H1 (cell line): Measurements from ENCODE around the gene FAM90A1. TPM values are rescaled to one million over a fixed set of nuclear protein-coding genes. Genes with fewer than 3 reads are reported as not detected.
"Not testable (repeated sequence)": the region's sequence is repeated elsewhere in the genome, so short reads cannot be mapped to it uniquely, and the experiment has no call there.

Experiments
- CTCF ChIA-PET: fragments of 300-600 bp; sonication (Branson Sonifier 250); formaldehyde crosslinking; loops from one replicate; lab custom pipeline; 2021; ENCODE audit not compliant: partially characterized antibody; lab: Charles Lee
- POLR2A ChIA-PET: fragments of 300-600 bp; sonication (Branson Sonifier 250); formaldehyde crosslinking; loops from one replicate; lab custom pipeline; 2021; ENCODE audit warnings: inconsistent platforms; ENCODE audit not compliant: partially characterized antibody; lab: Charles Lee
- DNase-seq, 2 experiments: peaks; one replicate each; pipeline versions ENCODE4 v3.0.0 to v3.0.0-alpha.2; 2010 to 2022; ENCODE audit warnings: low spot score in 2 of 2, low read depth in 1 of 2, mixed read lengths in 1 of 2
- FAIRE-seq: peaks from 2 replicates; lab custom pipeline; 2011; peaks lifted over from hg19 to GRCh38; lab: Jason Lieb, UNC
- H2AFZ ChIP-seq: 2 replicates; pipeline ENCODE4 v1.8.1; 2012; ENCODE audit warnings: low read length, inconsistent platforms
- H2AK5ac ChIP-seq: 2 replicates; pipeline ENCODE4 v1.6.1; 2013; ENCODE audit warnings: low read depth, low read length
- H2BK120ac ChIP-seq: replicated peaks from 2 replicates; pipeline ENCODE3; 2013; ENCODE audit warnings: low read depth, low read length, inconsistent platforms
- H2BK12ac ChIP-seq: 2 replicates; pipeline ENCODE4 v1.6.1; 2013; ENCODE audit warnings: low read depth, low read length
- H2BK15ac ChIP-seq: 2 replicates; pipeline ENCODE4 v1.6.1; 2013; ENCODE audit warnings: low read length
- H2BK20ac ChIP-seq: 2 replicates; pipeline ENCODE4 v1.6.1; 2013; ENCODE audit warnings: low read length
- H2BK5ac ChIP-seq: 2 replicates; pipeline ENCODE4 v1.6.1; 2013; ENCODE audit warnings: low read depth, low read length
- H3K14ac ChIP-seq: 2 replicates; pipeline ENCODE4 v1.6.1; 2013; ENCODE audit warnings: inconsistent platforms; ENCODE audit not compliant: insufficient read length
- H3K18ac ChIP-seq: 2 replicates; pipeline ENCODE4 v1.6.1; 2013; ENCODE audit warnings: low read length; ENCODE audit errors: extremely low read depth
- H3K23ac ChIP-seq: 2 replicates; pipeline ENCODE4 v1.6.1; 2013; ENCODE audit warnings: inconsistent platforms; ENCODE audit not compliant: insufficient read length
- H3K23me2 ChIP-seq: 2 replicates; pipeline ENCODE4 v1.6.1; 2013; ENCODE audit warnings: low read depth, low read length
- H3K27ac ChIP-seq: 2 replicates; pipeline ENCODE4 v1.6.1; 2011; ENCODE audit warnings: low read depth, low read length, inconsistent platforms
- H3K27me3 ChIP-seq, 4 experiments: replicated peaks in 1 of 4; 1 replicate in 1 of 4; 2 replicates in 3 of 4; pipeline versions ENCODE4 v1.6.1 to v1.8.1; 2011 to 2013; ENCODE audit warnings: low read length in 3 of 4, mild to moderate bottlenecking in 3 of 4, inconsistent platforms in 2 of 4, mixed read lengths in 2 of 4, moderate library complexity in 1 of 4; ENCODE audit not compliant: control insufficient read depth in 3 of 4, insufficient read depth in 3 of 4; ENCODE audit errors: extremely low read depth in 1 of 4
- H3K36me3 ChIP-seq, 4 experiments: 2 replicates each; pipeline versions ENCODE4 v1.6.1 to v1.8.1; 2011 to 2013; ENCODE audit warnings: mild to moderate bottlenecking in 4 of 4, low read length in 3 of 4, moderate library complexity in 2 of 4, control low read depth in 1 of 4, inconsistent platforms in 1 of 4; ENCODE audit not compliant: insufficient read depth in 4 of 4, control insufficient read depth in 2 of 4
- H3K4ac ChIP-seq: replicated peaks from 2 replicates; pipeline ENCODE3; 2013; ENCODE audit warnings: low read length, low read depth, mixed read lengths, inconsistent platforms; ENCODE audit not compliant: insufficient read length
- H3K4me1 ChIP-seq, 4 experiments: replicated peaks in 1 of 4; 1 replicate in 1 of 4; 2 replicates in 3 of 4; pipeline versions ENCODE4 v1.6.1 to v1.8.1; 2011 to 2013; ENCODE audit warnings: low read length in 3 of 4, inconsistent platforms in 2 of 4, mixed read lengths in 1 of 4; ENCODE audit not compliant: insufficient read depth in 4 of 4, control insufficient read depth in 3 of 4
- H3K4me2 ChIP-seq, 2 experiments: 2 replicates each; pipeline versions ENCODE4 v1.6.1 to v1.8.1; 2011 to 2013; ENCODE audit warnings: low read depth in 2 of 2, low read length in 2 of 2, control low read depth in 1 of 2, inconsistent platforms in 1 of 2, mild to moderate bottlenecking in 1 of 2; ENCODE audit not compliant: insufficient read depth in 1 of 2
- H3K4me3 ChIP-seq, 4 experiments: fragments of 200-600, 300-600 bp in 1 of 4; sonication (generic), shearing (Covaris generic), sonication (Bioruptor Twin) in 1 of 4; 2 replicates each; pipeline versions ENCODE4 v1.5.1 to v1.8.1; 2011 to 2016; ENCODE audit warnings: low read length in 4 of 4, low read depth in 3 of 4, control low read depth in 2 of 4, inconsistent platforms in 2 of 4, mild to moderate bottlenecking in 2 of 4, mixed read lengths in 1 of 4, moderate library complexity in 1 of 4; ENCODE audit not compliant: insufficient read depth in 2 of 4; ENCODE audit errors: extremely low read depth in 1 of 4
- H3K56ac ChIP-seq: replicated peaks from 2 replicates; pipeline ENCODE3; 2013; ENCODE audit warnings: low read depth, mild to moderate bottlenecking, mixed read lengths, low read length, inconsistent platforms; ENCODE audit not compliant: insufficient read length
- H3K79me1 ChIP-seq: 2 replicates; pipeline ENCODE4 v1.6.1; 2013; ENCODE audit warnings: low read depth, low read length, control low read depth
- H3K79me2 ChIP-seq, 2 experiments: 2 replicates each; pipeline versions ENCODE4 v1.6.1 to v1.8.1; 2012 to 2013; ENCODE audit warnings: low read length in 2 of 2, mild to moderate bottlenecking in 2 of 2, inconsistent platforms in 1 of 2; ENCODE audit not compliant: insufficient read depth in 2 of 2, control insufficient read depth in 1 of 2
- H3K9ac ChIP-seq, 4 experiments: replicated peaks in 1 of 4; 1 replicate in 1 of 4; 2 replicates in 3 of 4; pipeline versions ENCODE4 v1.6.1 to v1.8.1; 2011 to 2013; ENCODE audit warnings: low read depth in 3 of 4, low read length in 3 of 4, control low read depth in 2 of 4, mild to moderate bottlenecking in 2 of 4, moderate library complexity in 2 of 4, inconsistent platforms in 1 of 4; ENCODE audit errors: extremely low read depth in 1 of 4
- H3K9me3 ChIP-seq, 2 experiments: 2 replicates each; pipeline versions ENCODE4 v1.6.1 to v1.8.1; 2012 to 2013; ENCODE audit warnings: mild to moderate bottlenecking in 2 of 2, moderate library complexity in 2 of 2, control low read depth in 1 of 2, inconsistent platforms in 1 of 2, low read depth in 1 of 2, low read length in 1 of 2, mixed read lengths in 1 of 2; ENCODE audit not compliant: insufficient read depth in 2 of 2
- H4K20me1 ChIP-seq, 2 experiments: replicated peaks in 1 of 2; 2 replicates each; pipeline versions ENCODE3 to v1.8.1; 2011 to 2013; ENCODE audit warnings: inconsistent platforms in 2 of 2, low read length in 2 of 2, mild to moderate bottlenecking in 1 of 2; ENCODE audit not compliant: insufficient read depth in 2 of 2, control insufficient read depth in 1 of 2
- H4K5ac ChIP-seq: 2 replicates; pipeline ENCODE4 v1.6.1; 2013; ENCODE audit warnings: low read length, low read depth, mixed read lengths, inconsistent platforms; ENCODE audit not compliant: insufficient read length
- H4K8ac ChIP-seq: 2 replicates; pipeline ENCODE4 v1.8.0; 2013; ENCODE audit warnings: mild to moderate bottlenecking, moderate library complexity, low read length, inconsistent platforms; ENCODE audit not compliant: insufficient read depth; ENCODE audit errors: extremely low read depth
- H4K91ac ChIP-seq: replicated peaks from 2 replicates; pipeline ENCODE3; 2013; ENCODE audit warnings: low read length, mixed read lengths, inconsistent platforms; ENCODE audit not compliant: insufficient read length
- WGBS, 2 experiments: shearing (Covaris generic) in 1 of 2; methylation state at CpG; one replicate each; pipeline versions ENCODE4 v1.1.6 to v1.1.7; 2013 to 2015; ENCODE audit warnings: low lambda C conversion rate in 2 of 2, mixed read lengths in 2 of 2, inconsistent platforms in 1 of 2, low coverage in 1 of 2, missing lambda C conversion rate in 1 of 2; ENCODE audit not compliant: insufficient replicate concordance in 2 of 2, insufficient coverage in 1 of 2, insufficient read length in 1 of 2; ENCODE audit errors: extremely low coverage in 1 of 2, missing lambda C conversion rate in 1 of 2; 5-methylcytosine and 5-hydroxymethylcytosine counted together
- polyA plus RNA-seq, 7 experiments: library from polyadenylated mRNA; depleted of rRNA in 3 of 7; stranded (reverse) in 5 of 7; unstranded in 2 of 7; fragments of >200 nt in 5 of 7; fragments of 200-250 nt in 2 of 7; gene quantifications; 1 replicate in 5 of 7; 2 replicates in 1 of 7; 4 replicates in 1 of 7; pipeline versions ENCODE4 v1.2.1 to v1.2.3, GENCODE V29; 2011 to 2013; ENCODE audit warnings: missing spikeins in 2 of 7, mixed read lengths in 2 of 7
- total RNA-seq: library from RNA; stranded (reverse); fragmentation: NEBNext Ultra II Directional; extraction: Animal tissue kit (Norgen Biotek cat#: 25700); gene quantifications from 2 replicates; pipeline ENCODE4 v1.2.1, GENCODE V29; 2021

FAM90A1 gene
- total and polyA plus RNA-seq, 2 of the 8 experiments (the other 6 are each of a cell fraction or from before 2014, with no cell fraction given): 0.21 TPM; not detected in 1

DNA sequence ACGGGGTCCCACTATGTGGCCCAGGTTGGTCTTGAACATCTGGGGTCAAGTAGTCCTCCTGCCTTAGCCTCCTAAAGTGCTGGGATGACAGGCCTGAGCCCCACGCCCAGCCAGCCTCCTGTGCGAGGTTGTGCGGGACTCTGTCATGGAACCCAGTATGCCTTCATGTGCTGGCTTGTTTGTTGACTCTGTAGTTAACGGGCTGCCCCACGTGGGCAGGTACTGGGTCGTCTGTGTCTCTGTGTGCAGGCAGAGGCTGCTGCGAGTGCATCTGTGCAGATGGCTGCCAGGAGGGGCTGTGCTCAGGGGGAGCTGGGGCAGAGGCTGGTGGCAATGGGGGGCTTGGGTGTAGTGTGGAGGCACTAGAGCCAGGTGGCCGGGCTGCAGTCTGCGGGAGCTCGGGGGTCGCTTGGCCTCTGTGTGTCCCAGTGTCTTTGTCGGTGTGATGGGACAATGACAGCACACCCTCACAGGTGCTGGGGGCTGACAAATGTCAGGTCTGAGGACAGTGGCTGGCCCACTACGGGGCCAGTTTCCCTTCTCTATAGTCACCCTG lies 6.0 kb upstream of the FAM90A1 start:
- H3K4me1 ChIP-seq, H3K36me3 ChIP-seq, H2BK12ac ChIP-seq, H2AFZ ChIP-seq, H4K91ac ChIP-seq, H4K8ac ChIP-seq, H3K4ac ChIP-seq, H3K79me2 ChIP-seq, H4K5ac ChIP-seq, H2BK120ac ChIP-seq, DNase-seq, H2BK15ac ChIP-seq, FAIRE-seq, H3K9ac ChIP-seq, H3K27me3 ChIP-seq, H3K23me2 ChIP-seq, H3K4me3 ChIP-seq, H2AK5ac ChIP-seq, H2BK20ac ChIP-seq, H3K56ac ChIP-seq, H3K27ac ChIP-seq, H3K23ac ChIP-seq, H3K4me2 ChIP-seq, H2BK5ac ChIP-seq, H4K20me1 ChIP-seq, H3K18ac ChIP-seq, H3K9me3 ChIP-seq, H3K79me1 ChIP-seq, H3K14ac ChIP-seq: not testable (repeated sequence)
- WGBS, 2 experiments: 92% methylated on average over 14 of the region's 14 CpGs; no CpG with 5 or more reads in 1 of the 2 experiments
- ChIA-PET POLR2A (interaction anchor here (0.6 kb wide), 1 partner anchor 119 kb away, joined by 3 read pairs; no protein-coding TSS in a partner anchor), CTCF (interaction anchor here (5.0 kb wide), 1 partner anchor 125 kb away, joined by 46 read pairs; no protein-coding TSS in a partner anchor)
